ENCODE measurements around the gene KLF3.

KLF3 gene

GRCh38 chr4:38738940-38739803 lies 75.2 kb downstream of the KLF3 start:
- no peak for DNase-seq (ENCODE audit: low read depth in 1 of 2, low spot score in 1 of 2)

GRCh38 chr4:38740303-38740702 lies 76.3 kb downstream of the KLF3 start:
- no peak for DNase-seq (ENCODE audit: low read depth in 1 of 2, low spot score in 1 of 2)

GRCh38 chr4:38743866-38744265 lies 79.9 kb downstream of the KLF3 start:
- DNase-seq (ENCODE audit: low read depth in 1 of 2, low spot score in 1 of 2): no peak

- no peak for DNase-seq (ENCODE audit: low read depth in 1 of 2, low spot score in 1 of 2)
Measured at GRCh38 chr4:38745881-38746280, 81.9 kb downstream of the KLF3 start.

- DNase-seq (ENCODE audit: low read depth in 1 of 2, low spot score in 1 of 2): no peak
Measured at GRCh38 chr4:38747629-38748028, 83.6 kb downstream of the KLF3 start.

GRCh38 chr4:38749336-38749735 lies 85.3 kb downstream of the KLF3 start:
- no peak for DNase-seq (ENCODE audit: low read depth in 1 of 2, low spot score in 1 of 2)
